K562 (cell line): ENCODE measurements around the gene FAM120C. TPM values are rescaled to one million over a fixed set of nuclear protein-coding genes. Genes with fewer than 3 reads are reported as not detected.

Experiments used
- ATAC-seq: fragments of 200-7000 bp; cut with Tn5 transposase; 3 replicates; pipeline ENCODE4 v1.9.1; 2020; ENCODE audit warnings: moderate library complexity
- BruUV-seq: library from RNA; stranded (reverse); fragments of 400-500 nt; replicated peaks from 2 replicates; lab custom pipeline; 2021; lab: Mats Ljungman, UMichigan
- CTCF ChIA-PET: fragments of 300-600 bp; formaldehyde crosslinking; extraction: SDS; loops from one replicate; lab custom pipeline; 2021; ENCODE audit warnings: low intra/inter-chr PET ratio; lab: Yijun Ruan, JAX
- POLR2A ChIA-PET: fragments of 300-600, 350-650 bp; sonication (Branson Sonifier 250); formaldehyde crosslinking; extraction: SDS; loops from one replicate; lab custom pipeline; 2021; ENCODE audit warnings: antibody characterized with exemption, inconsistent platforms; lab: Yijun Ruan, JAX
- DNase-seq, 4 experiments: peaks; one replicate each; pipeline versions ENCODE4 v3.0.0 to v3.0.0-alpha.2; 2011 to 2018; ENCODE audit warnings: low spot score in 3 of 4, mixed read lengths in 3 of 4; ENCODE audit errors: extremely low read depth in 1 of 4
- FAIRE-seq: peaks from 2 replicates; lab custom pipeline; 2011; peaks lifted over from hg19 to GRCh38; lab: Jason Lieb, UNC
- H2AFZ ChIP-seq: 2 replicates; pipeline ENCODE4 v1.6.0; 2011; ENCODE audit warnings: low read depth, low read length, control low read depth, inconsistent platforms
- H3K27ac ChIP-seq: fragments of 200-600 bp; 3 replicates; pipeline ENCODE4 v1.8.0; 2011; ENCODE audit warnings: low read depth, mild to moderate bottlenecking, control low read depth, inconsistent platforms, low read length, moderate library complexity, mixed read lengths; ENCODE audit errors: extremely low read depth
- H3K27me3 ChIP-seq, 2 experiments: fragments of 300-600 bp in 1 of 2; 2 replicates in 1 of 2; 3 replicates in 1 of 2; pipeline versions ENCODE4 v1.6.0 to v1.8.0; 2011; ENCODE audit warnings: inconsistent platforms in 2 of 2, low read length in 2 of 2, mild to moderate bottlenecking in 1 of 2, mixed read lengths in 1 of 2, moderate library complexity in 1 of 2; ENCODE audit not compliant: control insufficient read depth in 2 of 2, insufficient read depth in 2 of 2
- H3K36me3 ChIP-seq: fragments of 300-600 bp; 3 replicates; pipeline ENCODE4 v1.8.0; 2011; ENCODE audit warnings: mild to moderate bottlenecking, low read length, inconsistent platforms; ENCODE audit not compliant: control insufficient read depth, insufficient read depth
- H3K4me1 ChIP-seq, 2 experiments: fragments of 200-600 bp in 1 of 2; replicated peaks in 1 of 2; 2 replicates in 1 of 2; 3 replicates in 1 of 2; pipeline versions ENCODE4 v1.5.1 to v1.8.0; 2011; ENCODE audit warnings: inconsistent platforms in 2 of 2, low read length in 2 of 2, mild to moderate bottlenecking in 1 of 2, mixed read lengths in 1 of 2, moderate library complexity in 1 of 2; ENCODE audit not compliant: control insufficient read depth in 2 of 2, insufficient read depth in 2 of 2
- H3K4me2 ChIP-seq: 2 replicates; pipeline ENCODE4 v1.6.1; 2011; ENCODE audit warnings: low read length, control low read depth, inconsistent platforms, mixed read lengths; ENCODE audit not compliant: insufficient read depth
- H3K4me3 ChIP-seq: fragments of 200-600 bp; sonication (generic), shearing (Covaris generic); 2 replicates; pipeline ENCODE4 v1.5.1; 2016; ENCODE audit warnings: control low read depth, inconsistent platforms
- H3K79me2 ChIP-seq: fragments of 200-600 bp; 3 replicates; pipeline ENCODE4 v1.8.0; 2011; ENCODE audit warnings: low read length, inconsistent platforms; ENCODE audit not compliant: control insufficient read depth, insufficient read depth
- H3K9ac ChIP-seq, 2 experiments: 2 replicates each; pipeline versions ENCODE4 v1.6.0 to v1.6.1; 2011; ENCODE audit warnings: low read depth in 2 of 2, low read length in 2 of 2, control low read depth in 1 of 2, inconsistent platforms in 1 of 2, mild to moderate bottlenecking in 1 of 2, mixed read lengths in 1 of 2; ENCODE audit not compliant: insufficient read depth in 1 of 2
- H3K9me1 ChIP-seq: one replicate; pipeline ENCODE4 v1.6.0; 2011; ENCODE audit warnings: inconsistent platforms, mild to moderate bottlenecking, low read length, moderate library complexity; ENCODE audit not compliant: control insufficient read depth, insufficient read depth
- H3K9me3 ChIP-seq: replicated peaks from 2 replicates; pipeline ENCODE4 v1.5.1; 2011; ENCODE audit warnings: low read depth, low read length, inconsistent platforms; ENCODE audit not compliant: control insufficient read depth, insufficient read depth
- H4K20me1 ChIP-seq: replicated peaks from 2 replicates; pipeline ENCODE4 v1.6.1; 2011; ENCODE audit warnings: low read length, inconsistent platforms, mixed read lengths; ENCODE audit not compliant: control insufficient read depth, insufficient read depth
- ARID2 ChIP-seq: fragments of 450-650 bp; IDR thresholded peaks from 2 replicates; pipeline ENCODE4 v1.6.1; 2017; ENCODE audit warnings: antibody characterized with exemption, mild to moderate bottlenecking
- BRCA1 ChIP-seq, 2 experiments: fragments of 450-650 bp in 1 of 2; sonication (generic) in 1 of 2; formaldehyde crosslinking in 1 of 2; IDR thresholded peaks; 2 replicates each; pipeline versions ENCODE4 v1.5.0 to v1.6.1; 2017 to 2020; ENCODE audit warnings: mild to moderate bottlenecking in 1 of 2, missing genetic modification reagents in 1 of 2
- BRF2 ChIP-seq: IDR thresholded peaks from 3 replicates; pipeline ENCODE4 v1.6.1; 2011; ENCODE audit warnings: borderline replicate concordance, mild to moderate bottlenecking; ENCODE audit not compliant: insufficient read length, insufficient read depth
- DDX20 ChIP-seq: fragments of 450-650 bp; IDR thresholded peaks from 2 replicates; pipeline ENCODE4 v1.6.1; 2016; ENCODE audit warnings: missing genetic modification characterization, low read depth, mild to moderate bottlenecking, missing compliant biosample characterization, moderate library complexity
- FOXA3 ChIP-seq, 2 experiments: fragments of 450-650 bp in 1 of 2; sonication (generic) in 1 of 2; formaldehyde crosslinking; IDR thresholded peaks in 1 of 2; conservative IDR thresholded peaks in 1 of 2; 2 replicates each; pipeline versions ENCODE4 v1.4.0 to v1.8.0; 2020 to 2022; ENCODE audit warnings: mild to moderate bottlenecking in 2 of 2, missing genetic modification reagents in 1 of 2
- HNRNPH1 ChIP-seq: fragments of 200-400 bp; formaldehyde crosslinking; optimal IDR thresholded peaks from 2 replicates; pipeline ENCODE3; 2017; ENCODE audit warnings: low read depth, mild to moderate bottlenecking, low read length, moderate library complexity
- ID3 ChIP-seq, 2 experiments: fragments of 250-450 bp in 1 of 2; fragments of 450-650 bp in 1 of 2; sonication (Bioruptor Pico) in 1 of 2; IDR thresholded peaks; 2 replicates each; pipeline versions ENCODE4 v1.6.1 to v1.8.0; 2016 to 2021; ENCODE audit warnings: mild to moderate bottlenecking in 2 of 2, moderate library complexity in 2 of 2, missing compliant biosample characterization in 1 of 2, missing genetic modification characterization in 1 of 2
- KAT2B ChIP-seq: IDR thresholded peaks from one replicate; pipeline ENCODE4 v1.6.1; 2012; ENCODE audit warnings: low read depth, mild to moderate bottlenecking, control low read depth, inconsistent platforms, low read length, moderate library complexity
- MTF1 ChIP-seq: fragments of 250-450 bp; sonication (Bioruptor Pico); IDR thresholded peaks from 2 replicates; pipeline ENCODE4 v1.9.0; 2021; ENCODE audit warnings: moderate library complexity, mild to moderate bottlenecking, inconsistent platforms, borderline replicate concordance
- NR4A1 ChIP-seq, 2 experiments: fragments of 250-450 bp in 1 of 2; fragments of 450-650 bp in 1 of 2; sonication (Bioruptor Pico) in 1 of 2; IDR thresholded peaks; 2 replicates each; pipeline versions ENCODE4 v1.4.0 to v1.6.1; 2016 to 2020; ENCODE audit warnings: mild to moderate bottlenecking in 2 of 2, missing compliant biosample characterization in 1 of 2, missing genetic modification characterization in 1 of 2, moderate library complexity in 1 of 2
- RBM14 ChIP-seq: fragments of 200-400 bp; formaldehyde crosslinking; IDR thresholded peaks from 2 replicates; pipeline ENCODE4 v1.6.1; 2018; ENCODE audit warnings: low read depth, mild to moderate bottlenecking, low read length, moderate library complexity, borderline replicate concordance; ENCODE audit not compliant: insufficient read depth
- SMAD1 ChIP-seq: fragments of 150-350 bp; IDR thresholded peaks from 2 replicates; pipeline ENCODE4 v1.6.1; 2014; ENCODE audit warnings: low read length, low read depth; ENCODE audit not compliant: partially characterized antibody
- U2AF1 ChIP-seq: fragments of 200-400 bp; formaldehyde crosslinking; optimal IDR thresholded peaks from 2 replicates; pipeline ENCODE3; 2017; ENCODE audit warnings: mild to moderate bottlenecking, low read depth, low read length, moderate library complexity
- XRCC3 ChIP-seq: fragments of 450-650 bp; IDR thresholded peaks from 2 replicates; pipeline ENCODE4 v1.6.1; 2017; ENCODE audit warnings: mild to moderate bottlenecking, moderate library complexity
- ZBTB9 ChIP-seq: fragments of 450-650 bp; formaldehyde crosslinking; IDR thresholded peaks from 2 replicates; pipeline ENCODE4 v1.4.0; 2020; ENCODE audit warnings: mild to moderate bottlenecking, moderate library complexity
- ZFX ChIP-seq: sonication (generic); formaldehyde crosslinking; IDR thresholded peaks from 2 replicates; pipeline ENCODE4 v1.8.0; 2022; ENCODE audit warnings: mild to moderate bottlenecking, missing genetic modification reagents, moderate library complexity
- ZNF277 ChIP-seq: fragments of 250-450 bp; sonication (Bioruptor Pico); IDR thresholded peaks from 2 replicates; pipeline ENCODE4 v1.8.0; 2022; ENCODE audit warnings: inconsistent platforms, mild to moderate bottlenecking, moderate library complexity, borderline replicate concordance
- ZNF707 ChIP-seq: fragments of 250-450 bp; sonication (Bioruptor Pico); conservative IDR thresholded peaks from 2 replicates; pipeline ENCODE4 v1.8.0; 2022; ENCODE audit warnings: inconsistent platforms, mild to moderate bottlenecking, moderate library complexity
- WGBS: fragments of 100-300 bp; shearing (Covaris generic); methylation state at CpG from one replicate; pipeline ENCODE4 v1.1.6; 2016; ENCODE audit warnings: low coverage, mixed read lengths; ENCODE audit not compliant: insufficient coverage; ENCODE audit errors: missing lambda C conversion rate; 5-methylcytosine and 5-hydroxymethylcytosine counted together
- in situ Hi-C: fragments of 300-500 bp; cut with MboI; formaldehyde crosslinking; loops from 4 replicates; pipeline ENCODE4 v1.15.0; 2018; ENCODE audit warnings: inconsistent platforms, mixed read lengths
- intact Hi-C: fragments of 100-400 bp; cut with micrococcal nuclease; formaldehyde crosslinking; loops from 2 replicates; pipeline ENCODE4 v1.14.2; 2022
- polyA plus RNA-seq, 8 experiments: library from polyadenylated mRNA; depleted of rRNA in 4 of 8; stranded (reverse) in 5 of 8; unstranded in 3 of 8; fragments of >200 nt; fragmentation: Nextera tagmentation in 2 of 8; fragmentation: Illumina TruSeq in 1 of 8; extraction: Ambion mirVana in 2 of 8; extraction: Trizol in 1 of 8; gene quantifications; 2 replicates each; pipeline versions ENCODE4 v1.2.1 to v1.2.3, GENCODE V29; 2011 to 2014; ENCODE audit warnings: inconsistent platforms in 1 of 8, missing spikeins in 1 of 8
- total RNA-seq, 7 experiments: library from RNA; depleted of rRNA in 6 of 7; stranded (reverse); fragments of >200 nt in 6 of 7; fragmentation: Illumina TruSeq in 2 of 7; extraction: Trizol in 2 of 7; gene quantifications; 2 replicates each; pipeline versions ENCODE4 v1.2.1 to v1.2.3, GENCODE V29; 2011 to 2021; ENCODE audit warnings: low replicate concordance in 1 of 7

The FAM120C gene
- total and polyA plus RNA-seq, 9 of the 15 experiments (the other 6 are each of a cell fraction or from before 2014, with no cell fraction given): 0.21 to 6.7 (median 2.1) TPM

- intact Hi-C loops (no loop called here), in situ Hi-C loops (no loop called here)
- no peaks in the 10 kb centered on the region for H3K79me2 ChIP-seq
- no peak overlapping the region for H3K4me2 ChIP-seq
- WGBS: 12% methylated on average over 3 of the region's 3 CpGs
- H3K27me3 ChIP-seq: peaks cover 0 to 5% of the 10 kb centered on the region in 2 experiments; a peak in 1 of 5 replicates
- no peak overlapping the region for H3K9ac ChIP-seq
- H3K4me1 ChIP-seq: no peaks in the 10 kb centered on the region
- no peak overlapping the region for H2AFZ ChIP-seq
- H3K9me3 ChIP-seq: no peaks in the 10 kb centered on the region
- DNase-seq (no peak), ATAC-seq (no peak), FAIRE-seq (no peak)
- no peak overlapping the region for H3K27ac ChIP-seq
- H3K4me3 ChIP-seq: no peak overlapping the region
- H4K20me1 ChIP-seq: no peaks in the 10 kb centered on the region
- ChIA-PET CTCF (no interaction called here), POLR2A (no interaction called here)
- H3K36me3 ChIP-seq: no peaks in the 10 kb centered on the region
- BruUV-seq: no TSS peak
- no peaks in the 10 kb centered on the region for H3K9me1 ChIP-seq
- TF ChIP-seq ID3 (CRISPR knock-in tag; IDR thresholded peaks at IDR 0.05): no peak
- no peak for TF ChIP-seq ID3 (tag; IDR thresholded peaks at IDR 0.05)
- no peak for TF ChIP-seq U2AF1
- no peak for TF ChIP-seq ARID2
- no peak for TF ChIP-seq RBM14
- no peak for TF ChIP-seq BRF2
- no peak for TF ChIP-seq NR4A1 (CRISPR knock-in tag; IDR thresholded peaks at IDR 0.05)
- TF ChIP-seq NR4A1 (tag; IDR thresholded peaks at IDR 0.05): no peak
- TF ChIP-seq KAT2B: no peak
- TF ChIP-seq HNRNPH1: no peak
- no peak for TF ChIP-seq ZBTB9
- TF ChIP-seq ZNF707 (CRISPR knock-in tag): no peak
- no peak for TF ChIP-seq MTF1 (CRISPR knock-in tag)
- TF ChIP-seq BRCA1 (IDR thresholded peaks at IDR 0.05): no peak
- no peak for TF ChIP-seq BRCA1 (CRISPR knock-in tag; IDR thresholded peaks at IDR 0.05)
- TF ChIP-seq ZNF277: no peak
- TF ChIP-seq XRCC3: no peak
- TF ChIP-seq FOXA3 (CRISPR knock-in tag; conservative IDR thresholded peaks at IDR 0.05 in 1 of 2, IDR thresholded peaks at IDR 0.05 in 1 of 2): no peak
- TF ChIP-seq ZFX: no peak
- no peak for TF ChIP-seq DDX20 (tag)
- TF ChIP-seq SMAD1: no peak
Observed at GRCh38 chrX:54064564-54064963, 118.5 kb downstream of the FAM120C start.
